Measurements from ENCODE around the gene LIM2. TPM values are rescaled to one million over a fixed set of nuclear protein-coding genes. Genes with fewer than 3 reads are reported as not detected.

LIM2 gene
- total RNA-seq, 1 donor from 2014 or later: not detected

DNA sequence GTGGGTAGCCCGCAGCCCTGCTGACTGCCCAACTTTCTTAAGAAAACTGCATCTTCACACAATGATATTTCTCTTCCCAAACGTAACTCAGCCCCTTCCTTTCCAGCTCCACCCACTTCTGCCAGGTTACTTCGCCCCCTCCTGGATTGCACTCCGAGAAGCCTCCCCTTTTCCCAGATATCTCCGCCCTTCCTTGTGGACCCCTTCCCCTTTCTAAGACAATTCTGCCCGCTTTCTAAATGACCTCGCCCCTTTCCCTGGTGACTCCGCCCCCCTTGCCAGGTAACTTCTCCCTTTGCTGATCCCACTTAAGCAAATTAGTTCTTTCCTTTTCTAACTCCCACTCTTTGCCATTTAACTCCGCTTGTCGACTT lies 48.5 kb downstream of the LIM2 start:
- POLR2A ChIA-PET: interaction anchor here (0.6 to 4.9 kb wide), 15 partner anchors 9 to 318 kb away, joined by 3 to 49 read pairs (median 5); partner anchors contain the start of genes ETFB, NKG7 and SIGLEC10
- peaks cover 42% of the 10 kb centered on the region for H3K4me1 Mint-ChIP-seq
- TF ChIP-seq, protein P1, sequence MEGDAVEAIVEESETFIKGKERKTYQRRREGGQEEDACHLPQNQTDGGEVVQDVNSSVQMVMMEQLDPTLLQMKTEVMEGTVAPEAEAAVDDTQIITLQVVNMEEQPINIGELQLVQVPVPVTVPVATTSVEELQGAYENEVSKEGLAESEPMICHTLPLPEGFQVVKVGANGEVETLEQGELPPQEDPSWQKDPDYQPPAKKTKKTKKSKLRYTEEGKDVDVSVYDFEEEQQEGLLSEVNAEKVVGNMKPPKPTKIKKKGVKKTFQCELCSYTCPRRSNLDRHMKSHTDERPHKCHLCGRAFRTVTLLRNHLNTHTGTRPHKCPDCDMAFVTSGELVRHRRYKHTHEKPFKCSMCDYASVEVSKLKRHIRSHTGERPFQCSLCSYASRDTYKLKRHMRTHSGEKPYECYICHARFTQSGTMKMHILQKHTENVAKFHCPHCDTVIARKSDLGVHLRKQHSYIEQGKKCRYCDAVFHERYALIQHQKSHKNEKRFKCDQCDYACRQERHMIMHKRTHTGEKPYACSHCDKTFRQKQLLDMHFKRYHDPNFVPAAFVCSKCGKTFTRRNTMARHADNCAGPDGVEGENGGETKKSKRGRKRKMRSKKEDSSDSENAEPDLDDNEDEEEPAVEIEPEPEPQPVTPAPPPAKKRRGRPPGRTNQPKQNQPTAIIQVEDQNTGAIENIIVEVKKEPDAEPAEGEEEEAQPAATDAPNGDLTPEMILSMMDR (IDR thresholded peaks at IDR 0.05): no peak
- CTCF ChIA-PET: interaction anchor here (1.0 to 2.9 kb wide), 15 partner anchors 12 to 365 kb away, joined by 3 to 17 read pairs (median 5); partner anchors contain the start of genes ETFB and SIGLEC10
- peak overlapping the region; percentile 91 for H3K4me3 Mint-ChIP-seq
- no peaks in the 10 kb centered on the region for H3K27me3 Mint-ChIP-seq
- DNase-seq (no peak), ATAC-seq (ENCODE audit: low read depth) (peak; percentile 6)
- intact Hi-C loops (cut with micrococcal nuclease): loop anchor here (1.0 to 5.0 kb wide), 11 partner anchors 28 to 440 kb away; partner anchors contain the start of gene SIGLEC10
- no peaks in the 10 kb centered on the region for H3K9me3 Mint-ChIP-seq
- peak overlapping the region; percentile 75 for H3K27ac Mint-ChIP-seq
- H3K36me3 Mint-ChIP-seq (ENCODE audit: low read depth): no peaks in the 10 kb centered on the region

DNA sequence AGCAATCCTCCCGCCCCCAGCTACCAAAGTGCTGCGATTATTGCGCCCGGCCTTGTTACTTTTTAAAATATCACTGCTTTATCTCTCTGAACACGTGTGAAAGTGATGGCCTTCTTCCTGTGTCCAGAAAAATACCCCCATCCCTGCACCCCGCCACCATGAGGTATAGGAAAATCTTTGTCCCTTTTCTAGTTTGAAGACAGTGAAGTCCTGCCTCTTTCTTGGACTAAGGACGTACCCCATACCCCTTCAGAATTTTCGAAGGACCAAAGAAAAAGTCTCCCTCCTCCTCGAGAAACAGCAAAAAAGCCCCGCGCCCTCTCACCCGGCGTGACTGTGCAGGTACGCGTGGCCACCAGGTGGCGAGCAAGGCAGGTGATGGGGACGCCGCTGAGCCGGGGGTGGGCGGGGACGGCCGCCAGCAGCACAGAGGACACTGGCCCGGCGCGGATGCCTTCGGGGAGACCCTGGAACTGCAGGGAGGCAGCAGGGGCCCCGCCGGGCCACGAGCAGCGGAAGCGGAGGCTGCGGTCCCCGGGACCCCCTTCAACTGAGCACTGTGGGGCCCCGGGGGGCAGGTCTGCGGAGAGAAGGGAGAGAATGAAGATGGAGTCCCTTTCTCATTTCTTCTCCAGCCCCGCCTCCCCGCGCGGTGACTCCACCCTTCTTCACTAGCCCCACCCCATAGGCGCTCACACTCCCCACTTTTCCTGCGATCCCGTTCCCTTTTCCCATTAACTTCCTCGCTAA lies 49.0 kb downstream of the LIM2 start:
- DNase-seq: peak; percentile 83
- ChIA-PET CTCF (interaction anchor here (0.7 to 2.9 kb wide), 17 partner anchors 24 to 323 kb away, joined by 3 to 17 read pairs (median 5); partner anchors contain the start of genes ETFB and SIGLEC10), POLR2A (interaction anchor here (1.0 to 4.9 kb wide), 8 partner anchors 10 to 103 kb away, joined by 3 to 49 read pairs (median 6); partner anchors contain the start of genes ETFB, NKG7 and SIGLEC10)

DNA sequence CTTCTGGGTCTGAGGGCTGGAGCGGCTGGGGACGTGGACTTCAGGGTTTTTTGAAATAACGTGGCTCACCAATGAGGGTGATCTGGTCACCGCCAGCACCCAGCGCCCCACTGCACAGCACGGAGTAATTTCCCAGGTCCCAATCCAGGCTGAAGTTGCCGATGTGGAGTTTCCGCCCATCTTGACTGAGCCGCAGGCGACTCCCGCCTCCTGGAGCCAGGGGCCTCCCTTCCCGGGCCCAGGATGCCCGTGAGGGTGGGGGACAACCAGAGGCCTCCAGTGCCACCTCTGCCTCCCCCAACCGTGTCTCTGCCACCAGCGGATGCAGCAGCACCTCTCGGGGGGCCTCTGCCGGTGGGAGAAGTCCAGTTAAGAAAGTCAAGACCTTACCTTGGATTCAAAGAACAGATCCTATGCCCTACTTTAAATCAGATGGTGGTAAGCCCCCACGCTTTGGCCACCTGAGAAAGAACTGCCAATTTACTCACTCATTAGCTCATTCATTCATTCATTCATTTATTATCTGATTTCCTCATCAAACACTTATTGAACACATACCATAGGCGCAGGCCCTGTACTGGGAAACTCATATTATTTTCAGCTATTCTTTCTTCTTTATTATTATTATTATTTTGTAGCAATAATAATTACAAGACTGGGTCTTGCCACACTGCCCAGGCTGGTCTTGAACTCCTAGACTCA lies 49.8 kb downstream of the LIM2 start:
- Mint-ChIP-seq H3K4me3 (peak overlapping the region; percentile 91), H3K27me3 (no peaks in the 10 kb centered on the region), H3K9me3 (no peaks in the 10 kb centered on the region), H3K27ac (no peak overlapping the region), H3K36me3 (ENCODE audit: low read depth) (no peaks in the 10 kb centered on the region), H3K4me1 (peaks cover 29% of the 10 kb centered on the region)
- no peak for ATAC-seq (ENCODE audit: low read depth)
- DNase-seq: no peak
- intact Hi-C loops (cut with micrococcal nuclease): loop anchor here (1.0 to 5.0 kb wide), 7 partner anchors 69 to 441 kb away; no protein-coding TSS in a partner anchor
- ChIA-PET POLR2A (interaction anchor here (4.9 kb wide), 1 partner anchor 80 kb away, joined by 49 read pairs; the partner anchor contains the start of gene SIGLEC10), CTCF (interaction anchor here (0.7 to 2.9 kb wide), 10 partner anchors 57 to 323 kb away, joined by 3 to 17 read pairs (median 6); partner anchors contain the start of gene SIGLEC10)
- TF ChIP-seq, protein P1 (IDR thresholded peaks at IDR 0.05): no peak

More for the DNA sequence above, 49.0 kb downstream of the LIM2 start:
- H3K4me1 Mint-ChIP-seq: peaks cover 36% of the 10 kb centered on the region
- peak overlapping the region; percentile 75 for H3K27ac Mint-ChIP-seq
- peak overlapping the region; percentile 91 for H3K4me3 Mint-ChIP-seq
- ATAC-seq (ENCODE audit: low read depth): peak; percentile 64
- intact Hi-C loops (cut with micrococcal nuclease): loop anchor here (1.0 to 5.0 kb wide), 13 partner anchors 29 to 440 kb away; partner anchors contain the start of gene SIGLEC10
- no peaks in the 10 kb centered on the region for H3K9me3 Mint-ChIP-seq
- no peaks in the 10 kb centered on the region for H3K27me3 Mint-ChIP-seq
- no peaks in the 10 kb centered on the region for H3K36me3 Mint-ChIP-seq (ENCODE audit: low read depth)
- TF ChIP-seq, protein P1 (IDR thresholded peaks at IDR 0.05): peak; percentile 41

DNA sequence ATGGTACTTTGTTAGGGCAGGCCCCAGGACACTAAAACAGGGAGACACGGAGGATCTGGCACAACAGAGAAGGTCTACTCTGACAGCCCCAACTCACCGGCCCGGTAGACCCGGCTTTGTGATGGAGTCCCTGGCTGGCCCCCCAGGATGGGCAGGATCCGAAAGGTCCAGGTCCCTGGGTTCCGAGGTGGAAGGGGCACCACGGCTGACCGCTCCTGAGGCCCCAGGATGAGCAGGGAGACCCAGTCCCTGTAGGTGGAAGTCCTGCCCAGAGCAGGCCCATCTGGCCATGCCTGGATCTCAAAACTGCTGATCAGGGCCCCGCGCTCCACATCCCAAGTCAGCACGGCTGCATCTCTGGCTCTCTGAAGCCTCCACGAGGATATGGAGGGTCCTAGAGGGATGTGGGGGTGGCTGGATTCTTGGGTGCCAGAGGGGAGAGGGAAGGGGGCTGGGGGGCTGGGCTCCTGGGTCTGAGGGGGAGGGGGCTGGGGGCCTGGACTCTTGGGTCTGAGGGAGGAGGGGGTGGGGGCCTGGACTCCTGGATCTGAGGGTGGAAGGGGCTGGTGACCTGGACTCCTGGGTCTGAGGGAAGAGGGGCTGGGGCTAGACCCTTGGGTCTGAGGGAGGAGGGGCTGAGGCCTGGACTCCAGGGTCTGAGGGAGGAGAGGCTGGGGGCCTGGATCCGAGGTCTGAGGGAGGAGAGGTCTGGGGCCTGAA lies 50.5 kb downstream of the LIM2 start:
- no peak overlapping the region for H3K4me3 Mint-ChIP-seq
- no peaks in the 10 kb centered on the region for H3K9me3 Mint-ChIP-seq
- ChIA-PET CTCF (interaction anchor here (0.7 to 2.9 kb wide), 6 partner anchors 71 to 324 kb away, joined by 5 to 17 read pairs (median 6); partner anchors contain the start of gene SIGLEC10), POLR2A (no interaction called here)
- ATAC-seq (ENCODE audit: low read depth) (no peak), DNase-seq (no peak)
- H3K36me3 Mint-ChIP-seq (ENCODE audit: low read depth): no peaks in the 10 kb centered on the region
- no peaks in the 10 kb centered on the region for H3K27me3 Mint-ChIP-seq
- H3K4me1 Mint-ChIP-seq: peaks cover 22% of the 10 kb centered on the region
- intact Hi-C loops (cut with micrococcal nuclease): loop anchor here (5.0 kb wide), 1 partner anchor 365 kb away; no protein-coding TSS in a partner anchor
- H3K27ac Mint-ChIP-seq: no peak overlapping the region
- TF ChIP-seq, protein P1 (IDR thresholded peaks at IDR 0.05): no peak

All from activated B cell treated with CpG ODN at 0.5 μM for 24 hours (primary cell).